HepG2 (cell line): ENCODE measurements around the gene SLC2A10. TPM values are rescaled to one million over a fixed set of nuclear protein-coding genes. Genes with fewer than 3 reads are reported as not detected.

ENCODE experiments used
- DPF2 ChIP-seq: sonication (generic); formaldehyde crosslinking; IDR thresholded peaks from 2 replicates; pipeline ENCODE4 v1.4.0; 2020; ENCODE audit warnings: mild to moderate bottlenecking, low read depth, missing genetic modification reagents, borderline replicate concordance
- HNRNPLL ChIP-seq: fragments of 200-400 bp; formaldehyde crosslinking; IDR thresholded peaks from 2 replicates; pipeline ENCODE4 v1.6.1; 2017; ENCODE audit warnings: mild to moderate bottlenecking, low read depth, low read length; ENCODE audit not compliant: poor library complexity, severe bottlenecking
- KAT2B ChIP-seq: fragments of 150-350 bp; IDR thresholded peaks from 2 replicates; pipeline ENCODE4 v1.6.1; 2014; ENCODE audit warnings: low read depth, low read length, borderline replicate concordance
- KDM6A ChIP-seq: IDR thresholded peaks from 2 replicates; pipeline ENCODE4 v1.6.1; 2016; ENCODE audit warnings: low read depth
- NR2F6 ChIP-seq, 2 experiments: IDR thresholded peaks; 2 replicates each; pipeline ENCODE4 v1.6.1; 2016; ENCODE audit warnings: antibody characterized with exemption in 1 of 2, mild to moderate bottlenecking in 1 of 2
- RNF2 ChIP-seq: fragments of 450-650 bp; conservative IDR thresholded peaks from 2 replicates; pipeline ENCODE4 v1.6.1; 2016; ENCODE audit warnings: low read depth
- SMC3 ChIP-seq: IDR thresholded peaks from 2 replicates; pipeline ENCODE4 v1.6.1; 2011; ENCODE audit warnings: low read length, improper control_type of control experiment
- SNAI1 ChIP-seq: sonication (generic); formaldehyde crosslinking; IDR thresholded peaks from 2 replicates; pipeline ENCODE4 v1.5.0; 2020; ENCODE audit warnings: mild to moderate bottlenecking, missing genetic modification reagents, borderline replicate concordance
- ZMYM4 ChIP-seq: sonication (generic); formaldehyde crosslinking; IDR thresholded peaks from 2 replicates; pipeline ENCODE4 v1.8.1; 2023; ENCODE audit warnings: mild to moderate bottlenecking, missing genetic modification reagents
- ZNF781 ChIP-seq: sonication (generic); formaldehyde crosslinking; IDR thresholded peaks from 2 replicates; pipeline ENCODE4 v1.5.1; 2020; ENCODE audit warnings: borderline replicate concordance, mild to moderate bottlenecking, missing genetic modification reagents; ENCODE audit errors: not compliant biosample characterization
- polyA plus RNA-seq, 8 experiments: library from polyadenylated mRNA; depleted of rRNA in 3 of 8; stranded (reverse) in 7 of 8; unstranded in 1 of 8; fragments of >200 nt; fragmentation: Illumina TruSeq in 4 of 8; extraction: Trizol in 4 of 8; gene quantifications; 2 replicates each; pipeline versions ENCODE4 v1.2.1 to v1.2.3, GENCODE V29; 2011 to 2016; ENCODE audit warnings: low read depth in 4 of 8, missing spikeins in 1 of 8, mixed read lengths in 1 of 8; ENCODE audit not compliant: insufficient read depth in 1 of 8
- total RNA-seq, 5 experiments: library from RNA; depleted of rRNA; stranded (reverse); fragments of >200 nt; fragmentation: Illumina TruSeq; extraction: Trizol; gene quantifications; 2 replicates each; pipeline ENCODE4 v1.2.3, GENCODE V29; 2016; ENCODE audit warnings: low read depth in 1 of 5
- TF ChIP-seq, protein P1 (sequence below): sonication (generic); formaldehyde crosslinking; IDR thresholded peaks from 2 replicates; pipeline ENCODE4 v1.4.0; 2020; ENCODE audit warnings: mild to moderate bottlenecking, low read depth, missing genetic modification reagents
- TF ChIP-seq, protein P2 (sequence below): sonication (generic); formaldehyde crosslinking; IDR thresholded peaks from 2 replicates; pipeline ENCODE4 v1.4.0; 2020; ENCODE audit warnings: missing genetic modification reagents
- TF ChIP-seq, protein P3 (sequence below): sonication (generic); formaldehyde crosslinking; IDR thresholded peaks from 2 replicates; pipeline ENCODE4 v1.4.0; 2020; ENCODE audit warnings: mild to moderate bottlenecking, missing genetic modification reagents
- TF ChIP-seq, protein P4 (sequence below): IDR thresholded peaks from 2 replicates; pipeline ENCODE4 v1.6.1; 2016

The SLC2A10 gene
- total and polyA plus RNA-seq, 2 of the 13 experiments (the other 11 are each of a cell fraction or from before 2014, with no cell fraction given), result 16.0 to 18.4 TPM

DNA sequence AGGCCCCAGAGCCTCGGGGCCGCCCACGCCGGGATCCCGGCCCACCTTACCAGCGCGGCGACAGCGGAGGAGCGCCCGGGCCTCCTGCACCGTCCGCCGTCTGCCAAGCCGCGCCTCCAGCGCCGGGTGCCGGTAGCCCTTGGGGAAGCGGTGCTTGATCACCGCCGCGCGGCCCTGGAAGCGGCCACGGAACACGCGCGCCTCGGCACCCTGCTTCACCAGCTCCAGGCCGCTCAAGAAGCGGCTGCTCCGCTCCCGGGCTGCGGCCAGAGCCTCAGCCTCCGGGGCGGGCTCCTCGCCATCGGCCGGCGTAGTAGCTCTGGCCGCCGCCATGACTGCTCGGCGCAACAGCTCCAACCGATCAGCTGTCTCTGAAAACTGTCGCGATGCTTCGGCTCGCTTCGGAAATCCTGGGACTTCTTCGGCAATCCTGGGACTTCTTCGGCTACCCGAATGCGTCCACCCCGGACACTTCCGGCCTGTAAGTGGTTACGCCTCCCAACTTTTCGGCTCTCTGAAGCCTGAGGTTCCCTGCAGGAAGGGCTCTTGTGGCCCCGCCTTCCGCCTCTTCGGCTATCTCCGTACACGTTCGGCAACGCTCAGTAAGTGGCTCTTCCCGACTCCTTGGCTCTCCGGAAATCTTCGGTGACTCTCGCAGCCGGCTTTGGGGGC is 20.2 kb upstream of the SLC2A10 start, which contains the start of gene TP53RK (continued):
- TF ChIP-seq, protein P1, sequence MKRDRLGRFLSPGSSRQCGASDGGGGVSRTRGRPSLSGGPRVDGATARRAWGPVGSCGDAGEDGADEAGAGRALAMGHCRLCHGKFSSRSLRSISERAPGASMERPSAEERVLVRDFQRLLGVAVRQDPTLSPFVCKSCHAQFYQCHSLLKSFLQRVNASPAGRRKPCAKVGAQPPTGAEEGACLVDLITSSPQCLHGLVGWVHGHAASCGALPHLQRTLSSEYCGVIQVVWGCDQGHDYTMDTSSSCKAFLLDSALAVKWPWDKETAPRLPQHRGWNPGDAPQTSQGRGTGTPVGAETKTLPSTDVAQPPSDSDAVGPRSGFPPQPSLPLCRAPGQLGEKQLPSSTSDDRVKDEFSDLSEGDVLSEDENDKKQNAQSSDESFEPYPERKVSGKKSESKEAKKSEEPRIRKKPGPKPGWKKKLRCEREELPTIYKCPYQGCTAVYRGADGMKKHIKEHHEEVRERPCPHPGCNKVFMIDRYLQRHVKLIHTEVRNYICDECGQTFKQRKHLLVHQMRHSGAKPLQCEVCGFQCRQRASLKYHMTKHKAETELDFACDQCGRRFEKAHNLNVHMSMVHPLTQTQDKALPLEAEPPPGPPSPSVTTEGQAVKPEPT, result no peak
- TF ChIP-seq SMC3, result no peak
- peak; percentile 73; the same call in 1 of the 2 replicates for TF ChIP-seq ZMYM4
- no peak for TF ChIP-seq KAT2B
- no peak for TF ChIP-seq DPF2 (CRISPR knock-in tag)
- TF ChIP-seq, protein P2, sequence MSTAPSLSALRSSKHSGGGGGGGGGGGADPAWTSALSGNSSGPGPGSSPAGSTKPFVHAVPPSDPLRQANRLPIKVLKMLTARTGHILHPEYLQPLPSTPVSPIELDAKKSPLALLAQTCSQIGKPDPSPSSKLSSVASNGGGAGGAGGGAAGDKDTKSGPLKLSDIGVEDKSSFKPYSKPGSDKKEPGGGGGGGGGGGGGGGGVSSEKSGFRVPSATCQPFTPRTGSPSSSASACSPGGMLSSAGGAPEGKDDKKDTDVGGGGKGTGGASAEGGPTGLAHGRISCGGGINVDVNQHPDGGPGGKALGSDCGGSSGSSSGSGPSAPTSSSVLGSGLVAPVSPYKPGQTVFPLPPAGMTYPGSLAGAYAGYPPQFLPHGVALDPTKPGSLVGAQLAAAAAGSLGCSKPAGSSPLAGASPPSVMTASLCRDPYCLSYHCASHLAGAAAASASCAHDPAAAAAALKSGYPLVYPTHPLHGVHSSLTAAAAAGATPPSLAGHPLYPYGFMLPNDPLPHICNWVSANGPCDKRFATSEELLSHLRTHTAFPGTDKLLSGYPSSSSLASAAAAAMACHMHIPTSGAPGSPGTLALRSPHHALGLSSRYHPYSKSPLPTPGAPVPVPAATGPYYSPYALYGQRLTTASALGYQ, result peak; percentile 75
- TF ChIP-seq HNRNPLL, result peak; percentile 90
- TF ChIP-seq, protein P3, sequence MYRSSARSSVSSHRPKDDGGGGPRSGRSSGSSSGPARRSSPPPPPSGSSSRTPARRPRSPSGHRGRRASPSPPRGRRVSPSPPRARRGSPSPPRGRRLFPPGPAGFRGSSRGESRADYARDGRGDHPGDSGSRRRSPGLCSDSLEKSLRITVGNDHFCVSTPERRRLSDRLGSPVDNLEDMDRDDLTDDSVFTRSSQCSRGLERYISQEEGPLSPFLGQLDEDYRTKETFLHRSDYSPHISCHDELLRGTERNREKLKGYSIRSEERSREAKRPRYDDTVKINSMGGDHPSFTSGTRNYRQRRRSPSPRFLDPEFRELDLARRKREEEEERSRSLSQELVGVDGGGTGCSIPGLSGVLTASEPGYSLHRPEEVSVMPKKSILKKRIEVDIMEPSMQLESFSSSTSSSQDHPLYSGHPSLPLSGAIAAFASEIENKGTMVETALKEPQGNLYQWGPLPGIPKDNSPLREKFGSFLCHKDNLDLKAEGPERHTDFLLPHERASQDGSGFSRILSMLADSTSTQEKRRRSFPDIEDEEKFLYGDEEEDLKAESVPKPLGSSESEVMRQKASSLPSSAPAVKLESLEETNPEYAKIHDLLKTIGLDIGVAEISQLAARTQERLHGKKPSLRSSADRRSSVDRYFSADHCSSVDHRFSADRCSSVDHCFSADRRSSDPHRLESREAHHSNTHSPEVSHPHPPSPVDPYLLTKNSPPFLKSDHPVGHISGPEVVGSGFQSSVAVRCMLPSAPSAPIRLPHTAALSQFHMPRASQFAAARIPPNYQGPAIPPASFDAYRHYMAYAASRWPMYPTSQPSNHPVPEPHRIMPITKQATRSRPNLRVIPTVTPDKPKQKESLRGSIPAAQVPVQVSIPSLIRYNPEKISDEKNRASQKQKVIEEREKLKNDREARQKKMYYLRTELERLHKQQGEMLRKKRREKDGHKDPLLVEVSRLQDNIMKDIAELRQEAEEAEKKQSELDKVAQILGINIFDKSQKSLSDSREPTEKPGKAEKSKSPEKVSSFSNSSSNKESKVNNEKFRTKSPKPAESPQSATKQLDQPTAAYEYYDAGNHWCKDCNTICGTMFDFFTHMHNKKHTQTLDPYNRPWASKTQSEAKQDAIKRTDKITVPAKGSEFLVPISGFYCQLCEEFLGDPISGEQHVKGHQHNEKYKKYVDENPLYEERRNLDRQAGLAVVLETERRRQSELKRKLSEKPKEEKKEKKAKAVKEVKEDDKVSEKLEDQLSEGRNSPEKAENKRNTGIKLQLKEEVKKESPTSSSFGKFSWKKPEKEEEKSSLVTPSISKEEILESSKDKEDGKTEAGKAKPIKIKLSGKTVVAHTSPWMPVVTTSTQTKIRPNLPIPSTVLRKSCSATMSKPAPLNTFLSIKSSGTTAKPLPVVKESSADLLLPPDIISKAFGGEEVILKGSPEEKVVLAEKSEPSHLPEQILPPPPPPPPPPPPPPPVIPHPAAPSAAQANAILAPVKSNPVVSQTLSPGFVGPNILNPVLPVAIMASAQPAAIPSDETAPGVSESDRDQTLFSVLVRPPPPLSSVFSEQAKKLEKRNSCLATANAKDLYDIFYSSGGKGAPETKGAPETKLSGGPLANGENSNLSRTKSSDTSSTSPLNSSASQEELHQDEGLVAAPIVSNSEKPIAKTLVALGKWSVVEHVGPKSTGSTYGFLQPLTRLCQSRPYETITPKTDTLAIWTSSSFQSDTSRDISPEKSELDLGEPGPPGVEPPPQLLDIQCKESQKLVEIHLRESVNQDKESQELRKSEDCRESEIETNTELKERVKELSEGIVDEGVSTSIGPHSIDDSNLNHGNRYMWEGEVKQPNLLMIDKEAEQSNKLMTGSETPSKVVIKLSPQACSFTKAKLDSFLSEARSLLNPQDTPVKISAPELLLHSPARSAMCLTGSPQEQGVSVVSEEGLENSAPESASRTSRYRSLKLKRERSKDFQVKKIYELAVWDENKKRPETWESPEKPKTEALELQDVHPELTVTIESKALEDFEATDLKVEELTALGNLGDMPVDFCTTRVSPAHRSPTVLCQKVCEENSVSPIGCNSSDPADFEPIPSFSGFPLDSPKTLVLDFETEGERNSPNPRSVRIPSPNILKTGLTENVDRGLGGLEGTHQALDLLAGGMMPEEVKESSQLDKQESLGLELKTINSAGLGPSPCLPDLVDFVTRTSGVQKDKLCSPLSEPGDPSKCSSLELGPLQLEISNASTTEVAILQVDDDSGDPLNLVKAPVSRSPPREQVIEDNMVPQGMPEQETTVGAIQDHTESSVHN (CRISPR knock-in tag), result no peak; the same call in 1 of the 2 replicates
- TF ChIP-seq ZNF781 (CRISPR knock-in tag), result no peak
- TF ChIP-seq SNAI1 (CRISPR knock-in tag), result peak; percentile 20; the same call in 1 of the 2 replicates
- 0 out of 2 replicates have a peak, but pooled peaks have one; percentile 12 for TF ChIP-seq KDM6A (CRISPR knock-in tag)
- TF ChIP-seq, protein P4, sequence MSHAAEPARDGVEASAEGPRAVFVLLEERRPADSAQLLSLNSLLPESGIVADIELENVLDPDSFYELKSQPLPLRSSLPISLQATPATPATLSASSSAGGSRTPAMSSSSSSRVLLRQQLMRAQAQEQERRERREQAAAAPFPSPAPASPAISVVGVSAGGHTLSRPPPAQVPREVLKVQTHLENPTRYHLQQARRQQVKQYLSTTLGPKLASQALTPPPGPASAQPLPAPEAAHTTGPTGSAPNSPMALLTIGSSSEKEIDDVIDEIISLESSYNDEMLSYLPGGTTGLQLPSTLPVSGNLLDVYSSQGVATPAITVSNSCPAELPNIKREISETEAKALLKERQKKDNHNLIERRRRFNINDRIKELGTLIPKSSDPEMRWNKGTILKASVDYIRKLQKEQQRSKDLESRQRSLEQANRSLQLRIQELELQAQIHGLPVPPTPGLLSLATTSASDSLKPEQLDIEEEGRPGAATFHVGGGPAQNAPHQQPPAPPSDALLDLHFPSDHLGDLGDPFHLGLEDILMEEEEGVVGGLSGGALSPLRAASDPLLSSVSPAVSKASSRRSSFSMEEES (CRISPR knock-in tag), result no peak
- no peak for TF ChIP-seq NR2F6 (IDR thresholded peaks at IDR 0.05)
- peak; percentile 31; the same call in 1 of the 2 replicates for TF ChIP-seq NR2F6 (CRISPR knock-in tag; IDR thresholded peaks at IDR 0.05)
- peak; percentile 56; the same call in 1 of the 2 replicates for TF ChIP-seq RNF2
